ENCODE results near the gene FBL. TPM values are rescaled to one million over a fixed set of nuclear protein-coding genes. Genes with fewer than 3 reads are reported as not detected.

FBL gene
- total and polyA plus RNA-seq, 2 donors (not counting 1 experiment from before 2014, with no cell fraction given), result 253 to 376 TPM

DNA sequence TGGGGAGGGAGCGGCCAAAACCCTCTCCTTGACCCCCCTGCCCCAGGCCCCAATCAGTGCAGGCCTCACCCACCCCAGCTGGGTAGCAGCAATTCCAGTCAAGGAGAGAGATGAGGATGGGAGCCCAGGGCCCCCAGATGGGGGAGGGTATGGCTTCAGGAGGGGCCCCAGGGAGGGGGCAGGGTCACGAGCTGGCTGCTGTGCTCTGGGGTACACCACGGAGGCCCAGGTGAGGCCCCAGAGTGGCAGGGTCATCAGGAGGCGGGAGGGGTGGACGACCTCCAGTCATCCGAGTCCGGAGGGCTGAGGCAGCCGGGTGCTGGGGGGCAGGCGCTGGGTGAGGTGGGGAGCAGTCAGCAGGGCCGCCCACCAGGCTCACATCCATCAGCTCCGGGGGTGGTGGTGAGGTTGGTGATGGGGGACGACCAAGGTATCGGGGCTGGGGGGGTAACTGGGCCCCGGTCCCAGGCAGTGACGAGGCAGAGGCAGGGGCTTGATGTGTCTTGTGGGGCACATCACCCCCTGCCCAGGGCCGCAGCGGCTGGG lies 20.6 kb downstream of the FBL start:
- Histone ChIP-seq H3K27me3 (replicated peaks in 1 of 4; ENCODE audit: control extremely low read depth in 1 of 4, control insufficient read depth in 3 of 4, insufficient read depth in 4 of 4, low read length in 3 of 4) (no peaks in the 10 kb centered on the region), H2AFZ (ENCODE audit: insufficient read depth, low read depth, low read length, poor library complexity, severe bottlenecking) (no peak overlapping the region), H3K4me3 (ENCODE audit: control extremely low read depth in 1 of 5, extremely low read depth in 1 of 5, insufficient read depth in 1 of 5, low read depth in 2 of 5, low read length in 4 of 5) (no peak overlapping the region), H3K4me2 (replicated peaks; ENCODE audit: low read depth, low read length, poor library complexity, severe bottlenecking) (no peak overlapping the region), H3K9me3 (ENCODE audit: control extremely low read depth in 1 of 3, control insufficient read depth in 2 of 3, insufficient read depth in 1 of 3, low read length in 2 of 3) (no peaks in the 10 kb centered on the region), H3K9ac (ENCODE audit: low read length) (no peak overlapping the region), H3K79me2 (ENCODE audit: control insufficient read depth, insufficient read depth, low read length) (peaks cover 13% of the 10 kb centered on the region), H3K36me3 (replicated peaks in 1 of 2; ENCODE audit: control extremely low read depth in 1 of 2, control insufficient read depth in 1 of 2, extremely low read depth in 1 of 2, insufficient read depth in 2 of 2, low read length in 1 of 2) (peaks cover 0 to 43% of the 10 kb centered on the region in 2 experiments), H3K4me1 (ENCODE audit: control insufficient read depth in 2 of 2, insufficient read depth in 2 of 2, low read length in 2 of 2) (peaks cover 18 to 32% of the 10 kb centered on the region in 2 donors), H4K20me1 (ENCODE audit: control insufficient read depth, insufficient read depth, low read length, poor library complexity, severe bottlenecking) (peaks cover 11% of the 10 kb centered on the region), H3K27ac (ENCODE audit: low read length in 2 of 2) (no peak overlapping the region)
- POLR2A ChIA-PET, result interaction anchor here (0.6 to 0.7 kb wide), 2 partner anchors 100 to 330 kb away, joined by 3 to 4 read pairs; no protein-coding TSS in a partner anchor
- no peaks in the 10 kb centered on the region for H3K27me3 Mint-ChIP-seq
- H3K4me1 Mint-ChIP-seq, result peaks cover 9% of the 10 kb centered on the region
- DNase-seq (no peak), ATAC-seq (ENCODE audit: low read depth) (no peak)
- CTCF ChIA-PET, result interaction anchor here (0.7 to 3.1 kb wide), 3 partner anchors 7 to 19 kb away, joined by 3 to 14 read pairs (median 5); partner anchors contain the start of gene DYRK1B
- intact Hi-C loops (cut with micrococcal nuclease), result no loop called here
- no peaks in the 10 kb centered on the region for H3K9me3 Mint-ChIP-seq (ENCODE audit: insufficient read depth)
- whole genome bisulfite sequencing (ENCODE audit: insufficient coverage), result 95% methylated on average over 16 of the region's 17 CpGs
- H3K27ac Mint-ChIP-seq, result no peak overlapping the region
- no peak for TF ChIP-seq CTCF (IDR thresholded peaks at IDR 0.05)
- TF ChIP-seq EZH2 (IDR thresholded peaks at IDR 0.05; ENCODE audit: borderline replicate concordance, insufficient read depth, low read depth, low read length, poor library complexity, severe bottlenecking), result no peak
- no peak overlapping the region for H3K4me3 Mint-ChIP-seq

- H3K4me3 ChIP-seq (ENCODE audit: control extremely low read depth in 1 of 5, extremely low read depth in 1 of 5, insufficient read depth in 1 of 5, low read depth in 2 of 5, low read length in 4 of 5), result peak overlapping the region in 1 of 5 experiments; percentile 11
- intact Hi-C loops (cut with micrococcal nuclease), result no loop called here
Observed at GRCh38 chr19:39825093-39825463, 21.1 kb downstream of the FBL start.

More at GRCh38 chr19:39825093-39825463, 21.1 kb downstream of the FBL start:
- peaks cover 6% of the 10 kb centered on the region for H4K20me1 ChIP-seq (ENCODE audit: control insufficient read depth, insufficient read depth, low read length, poor library complexity, severe bottlenecking)
- DNase-seq (no peak), ATAC-seq (ENCODE audit: low read depth) (no peak)
- WGBS (ENCODE audit: insufficient coverage), result 100% methylated on average over 5 of the region's 11 CpGs
- peaks cover 0 to 38% of the 10 kb centered on the region in 2 experiments for H3K36me3 ChIP-seq (replicated peaks in 1 of 2; ENCODE audit: control extremely low read depth in 1 of 2, control insufficient read depth in 1 of 2, extremely low read depth in 1 of 2, insufficient read depth in 2 of 2, low read length in 1 of 2)
- no peaks in the 10 kb centered on the region for H3K9me3 ChIP-seq (ENCODE audit: control extremely low read depth in 1 of 3, control insufficient read depth in 2 of 3, insufficient read depth in 1 of 3, low read length in 2 of 3)
- H3K4me2 ChIP-seq (replicated peaks; ENCODE audit: low read depth, low read length, poor library complexity, severe bottlenecking), result peak overlapping the region; percentile 83
- no peak overlapping the region for H3K4me3 Mint-ChIP-seq
- peak overlapping the region; percentile 38 to 55 for H3K27ac ChIP-seq (ENCODE audit: low read length in 2 of 2)
- TF ChIP-seq EZH2 (IDR thresholded peaks at IDR 0.05; ENCODE audit: borderline replicate concordance, insufficient read depth, low read depth, low read length, poor library complexity, severe bottlenecking), result no peak
- H3K4me1 Mint-ChIP-seq, result peaks cover 9% of the 10 kb centered on the region
- H3K4me1 ChIP-seq (ENCODE audit: control insufficient read depth in 2 of 2, insufficient read depth in 2 of 2, low read length in 2 of 2), result peaks cover 18 to 32% of the 10 kb centered on the region in 2 donors
- no peak overlapping the region for H3K27ac Mint-ChIP-seq
- H3K27me3 ChIP-seq (replicated peaks in 1 of 4; ENCODE audit: control extremely low read depth in 1 of 4, control insufficient read depth in 3 of 4, insufficient read depth in 4 of 4, low read length in 3 of 4), result no peaks in the 10 kb centered on the region
- no peak overlapping the region for H3K9ac ChIP-seq (ENCODE audit: low read length)
- no peaks in the 10 kb centered on the region for H3K27me3 Mint-ChIP-seq
- ChIA-PET POLR2A (interaction anchor here (0.6 to 0.8 kb wide), 4 partner anchors 9 to 592 kb away, joined by 3 to 5 read pairs (median 4); partner anchors contain the start of gene DYRK1B), CTCF (interaction anchor here (0.7 to 3.1 kb wide), 4 partner anchors 8 to 32 kb away, joined by 3 to 14 read pairs (median 5); partner anchors contain the start of gene DYRK1B)
- peaks cover 11% of the 10 kb centered on the region for H3K79me2 ChIP-seq (ENCODE audit: control insufficient read depth, insufficient read depth, low read length)
- H3K9me3 Mint-ChIP-seq (ENCODE audit: insufficient read depth), result no peaks in the 10 kb centered on the region
- peak overlapping the region; percentile 91 for H2AFZ ChIP-seq (ENCODE audit: insufficient read depth, low read depth, low read length, poor library complexity, severe bottlenecking)

All from B cell (primary cell).